ENCODE measurements around the gene SETD2. TPM values are rescaled to one million over a fixed set of nuclear protein-coding genes. Genes with fewer than 3 reads are reported as not detected.

Gene SETD2
- total and polyA plus RNA-seq, 2 experiments from 2014 or later, result 16.7 to 45.2 TPM

GRCh38 chr3:46984591-46985459 lies 179.1 kb downstream of the SETD2 start (continued):
- no peak for TF ChIP-seq STAT1 (IDR thresholded peaks at IDR 0.05; ENCODE audit: unreplicated experiment)
- no peak for TF ChIP-seq ZNF331 (CRISPR knock-in tag; IDR thresholded peaks at IDR 0.05; ENCODE audit: low read depth)
- no peak for TF ChIP-seq CREB1 (CRISPR knock-in tag; IDR thresholded peaks at IDR 0.05; ENCODE audit: low read depth)
- no peak for TF ChIP-seq JUNB (IDR thresholded peaks at IDR 0.05; ENCODE audit: unreplicated experiment)
- TF ChIP-seq EZH2phosphoT487 (IDR thresholded peaks at IDR 0.05; ENCODE audit: unreplicated experiment), result no peak
- no peak for TF ChIP-seq NANOG (IDR thresholded peaks at IDR 0.05; ENCODE audit: borderline replicate concordance)
- no peak for TF ChIP-seq REST (IDR thresholded peaks at IDR 0.05; ENCODE audit: unreplicated experiment)
- no peak for TF ChIP-seq CTCF (conservative IDR thresholded peaks at IDR 0.05; ENCODE audit: low read depth in 2 of 2)
- TF ChIP-seq ZNF114 (CRISPR knock-in tag; IDR thresholded peaks at IDR 0.05), result no peak

GRCh38 chr3:46982546-46982945 lies 181.4 kb downstream of the SETD2 start:
- Mint-ChIP-seq H3K4me1 (peaks cover 43% of the 10 kb centered on the region), H3K27ac (no peak overlapping the region)
- no peak for TF ChIP-seq CREB1 (CRISPR knock-in tag; IDR thresholded peaks at IDR 0.05; ENCODE audit: low read depth)
- TF ChIP-seq ZNF462 (CRISPR knock-in tag; IDR thresholded peaks at IDR 0.05), result no peak
- no peak for TF ChIP-seq ETS1 (IDR thresholded peaks at IDR 0.05)
- TF ChIP-seq NANOG (IDR thresholded peaks at IDR 0.05; ENCODE audit: borderline replicate concordance), result no peak

More at GRCh38 chr3:46982546-46982945, 181.4 kb downstream of the SETD2 start:
- Histone ChIP-seq H3K4me1 (ENCODE audit: insufficient read depth) (peaks cover 17% of the 10 kb centered on the region), H3K27me3 (ENCODE audit: insufficient read depth) (0 out of 2 replicates have a peak, but pooled peaks cover 5% of the 10 kb centered on the region), H3K4me3 (peak overlapping the region; percentile 45; the same call in 1 of the 2 replicates), H3K4me2 (no peak overlapping the region; the same call in 1 of the 2 replicates), H3K36me3 (ENCODE audit: insufficient read depth) (no peaks in the 10 kb centered on the region), H2AFZ (no peak overlapping the region), H3K27ac (ENCODE audit: low read depth) (no peak overlapping the region), H3K79me2 (replicated peaks; ENCODE audit: insufficient read depth) (0 out of 2 replicates have a peak, but pooled peaks cover 4% of the 10 kb centered on the region), H4K20me1 (replicated peaks; ENCODE audit: insufficient read depth) (peaks cover 5% of the 10 kb centered on the region), H3F3A (replicated peaks; ENCODE audit: low read depth) (peaks cover 4% of the 10 kb centered on the region; the same call in 1 of the 2 replicates), H3K9me2 (ENCODE audit: insufficient read depth) (0 out of 2 replicates have a peak, but pooled peaks cover 4% of the 10 kb centered on the region)
- H3K4me3 Mint-ChIP-seq, result no peak overlapping the region; the same call in 2 of the 3 replicates
- DNase-seq (ENCODE audit: low spot score) (no peak), ATAC-seq (no peak)
- no peaks in the 10 kb centered on the region; the same call in 2 of the 3 replicates for H3K36me3 Mint-ChIP-seq (ENCODE audit: low read depth)
- peaks cover 27% of the 10 kb centered on the region for H3K27me3 Mint-ChIP-seq (ENCODE audit: insufficient read depth, low read depth, poor library complexity)
- H3K9me3 Mint-ChIP-seq, result peaks cover 3% of the 10 kb centered on the region; the same call in 1 of the 3 replicates

All from GM23338 (cell line).